Smooth muscle cell (in vitro differentiated cells): ENCODE measurements around the gene LGALS9C. TPM values are rescaled to one million over a fixed set of nuclear protein-coding genes. Genes with fewer than 3 reads are reported as not detected.

Source experiments
- polyA plus RNA-seq: library from polyadenylated mRNA; unstranded; fragments of >200 nt; fragmentation: Nextera tagmentation; extraction: Ambion mirVana; gene quantifications from 2 replicates; pipeline ENCODE4 v1.2.1, GENCODE V29; 2016
- small RNA-seq: library from RNA; depleted of rRNA; stranded (forward); fragments of <200 nt; gene quantifications from one replicate; pipeline ENCODE3, GENCODE V24; 2014
- total RNA-seq: library from RNA; depleted of rRNA; stranded (reverse); fragments of >200 nt; gene quantifications from 2 replicates; pipeline ENCODE4 v1.2.3, GENCODE V29; 2014

Gene LGALS9C
- total and polyA plus RNA-seq, 2 experiments from 2014 or later = 0.88 to 22.0 TPM

Small RNA genes within 50 kb of the gene (small RNA-seq; reads per million reads assigned to genes)
- gene AL353997.1 (not detected), gene AL353997.4 (not detected)

Other genes starting within 250 kb of the LGALS9C start
- gene FLII, start 218.1 kb upstream of the LGALS9C start, total RNA-seq = 132 and 149 TPM in 2 replicates
- 188 and 210 TPM in 2 replicates for gene FLII, start 218.1 kb upstream of the LGALS9C start, polyA plus RNA-seq
- gene MIEF2, start 216.1 kb upstream of the LGALS9C start, total RNA-seq = 10.4 and 12.0 TPM in 2 replicates
- gene MIEF2, start 216.1 kb upstream of the LGALS9C start, polyA plus RNA-seq = 13.5 and 14.3 TPM in 2 replicates
- gene TOP3A, start 161.8 kb upstream of the LGALS9C start, total RNA-seq = 19.9 and 40.9 TPM in 2 replicates
- 14.6 and 22.9 TPM in 2 replicates for gene TOP3A, start 161.8 kb upstream of the LGALS9C start, polyA plus RNA-seq
- gene SMCR8, start 161.5 kb upstream of the LGALS9C start, total RNA-seq = 10.4 and 12.6 TPM in 2 replicates
- 3.3 and 4.5 TPM in 2 replicates for gene SMCR8, start 161.5 kb upstream of the LGALS9C start, polyA plus RNA-seq
- gene SHMT1, start 113.2 kb upstream of the LGALS9C start, total RNA-seq = 4.1 and 5.9 TPM in 2 replicates
- gene SHMT1, start 113.2 kb upstream of the LGALS9C start, polyA plus RNA-seq = 8.5 and 10.3 TPM in 2 replicates
- not detected in 2 replicates for gene EVPLL, start 99.0 kb upstream of the LGALS9C start, total RNA-seq
- gene EVPLL, start 99.0 kb upstream of the LGALS9C start, polyA plus RNA-seq = not detected in 2 replicates
- not detected in 2 replicates for gene TBC1D28, start 167.6 kb downstream of the LGALS9C start, total RNA-seq
- 0.24 TPM in 1 of 2 replicates, not detected in the other for gene TBC1D28, start 167.6 kb downstream of the LGALS9C start, polyA plus RNA-seq
- gene FOXO3B, start 205.5 kb downstream of the LGALS9C start, total RNA-seq = 5.2 and 9.8 TPM in 2 replicates
- gene FOXO3B, start 205.5 kb downstream of the LGALS9C start, polyA plus RNA-seq = 7.5 and 11.4 TPM in 2 replicates